Astrocyte of the spinal cord (primary cell): Measurements from ENCODE around the gene KLK14.

Source experiments
- DNase-seq: peaks from one replicate; pipeline ENCODE4 v3.0.0; 2011; ENCODE audit warnings: low read depth, low spot score
- H3K4me3 ChIP-seq: 2 replicates; pipeline ENCODE4 v1.5.1; 2011; ENCODE audit warnings: low read depth, mild to moderate bottlenecking, low read length, moderate library complexity
- in situ Hi-C: cut with HindIII; loops from 2 replicates; pipeline ENCODE4 v1.10.0; 2017; ENCODE audit warnings: low sequenced_read_pairs
- TF ChIP-seq, protein P1 (sequence below): IDR thresholded peaks from 2 replicates; pipeline ENCODE4 v1.5.1; 2012; ENCODE audit warnings: low read depth, mild to moderate bottlenecking, low read length, inconsistent platforms

The KLK14 gene

DNA sequence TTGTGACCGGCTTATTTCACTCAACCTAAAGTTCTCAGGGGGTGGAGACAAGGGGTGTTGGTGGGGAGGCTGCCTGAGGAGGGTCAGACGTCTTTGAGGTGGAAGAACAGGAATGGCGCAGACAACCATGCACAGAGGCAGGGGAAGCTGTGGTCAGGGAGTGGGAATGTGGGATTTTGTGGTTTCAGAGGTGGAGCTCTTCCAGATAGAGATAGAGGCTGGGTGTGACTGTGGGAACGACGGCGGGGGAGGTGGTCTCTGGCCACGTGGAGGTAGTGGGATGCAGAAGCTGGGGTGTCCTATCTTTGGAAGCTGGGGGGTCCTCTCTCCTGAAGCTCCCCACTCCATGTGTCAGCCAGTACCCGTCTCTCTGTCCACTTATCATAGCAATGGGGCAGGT is 7.8 kb upstream of the KLK14 start:
- no peak overlapping the region for H3K4me3 ChIP-seq
- DNase-seq: no peak
- TF ChIP-seq, protein P1, sequence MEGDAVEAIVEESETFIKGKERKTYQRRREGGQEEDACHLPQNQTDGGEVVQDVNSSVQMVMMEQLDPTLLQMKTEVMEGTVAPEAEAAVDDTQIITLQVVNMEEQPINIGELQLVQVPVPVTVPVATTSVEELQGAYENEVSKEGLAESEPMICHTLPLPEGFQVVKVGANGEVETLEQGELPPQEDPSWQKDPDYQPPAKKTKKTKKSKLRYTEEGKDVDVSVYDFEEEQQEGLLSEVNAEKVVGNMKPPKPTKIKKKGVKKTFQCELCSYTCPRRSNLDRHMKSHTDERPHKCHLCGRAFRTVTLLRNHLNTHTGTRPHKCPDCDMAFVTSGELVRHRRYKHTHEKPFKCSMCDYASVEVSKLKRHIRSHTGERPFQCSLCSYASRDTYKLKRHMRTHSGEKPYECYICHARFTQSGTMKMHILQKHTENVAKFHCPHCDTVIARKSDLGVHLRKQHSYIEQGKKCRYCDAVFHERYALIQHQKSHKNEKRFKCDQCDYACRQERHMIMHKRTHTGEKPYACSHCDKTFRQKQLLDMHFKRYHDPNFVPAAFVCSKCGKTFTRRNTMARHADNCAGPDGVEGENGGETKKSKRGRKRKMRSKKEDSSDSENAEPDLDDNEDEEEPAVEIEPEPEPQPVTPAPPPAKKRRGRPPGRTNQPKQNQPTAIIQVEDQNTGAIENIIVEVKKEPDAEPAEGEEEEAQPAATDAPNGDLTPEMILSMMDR: no peak
- in situ Hi-C loops: no loop called here

DNA sequence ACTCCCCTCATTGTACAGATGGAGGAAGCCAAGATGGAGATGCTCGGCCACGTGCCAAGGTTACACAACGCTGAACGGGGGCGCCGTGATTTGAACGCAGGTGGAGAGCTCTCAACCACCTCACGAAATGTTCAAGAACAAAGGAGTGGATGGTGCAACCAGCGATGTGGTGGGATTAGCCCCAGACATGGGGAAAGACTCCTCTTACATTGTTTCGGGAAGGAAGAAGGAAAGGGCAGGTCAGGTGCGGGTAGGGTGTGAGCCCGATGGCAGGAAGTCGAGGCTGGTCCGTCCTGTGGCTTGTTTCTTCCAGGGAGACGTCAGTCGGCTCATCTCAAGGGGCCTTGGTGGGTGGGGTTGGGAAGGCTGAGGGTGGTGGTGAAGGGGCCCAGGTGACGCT is 7.1 kb upstream of the KLK14 start:
- in situ Hi-C loops: no loop called here
- H3K4me3 ChIP-seq: no peak overlapping the region
- DNase-seq: no peak
- TF ChIP-seq, protein P1: no peak

DNA sequence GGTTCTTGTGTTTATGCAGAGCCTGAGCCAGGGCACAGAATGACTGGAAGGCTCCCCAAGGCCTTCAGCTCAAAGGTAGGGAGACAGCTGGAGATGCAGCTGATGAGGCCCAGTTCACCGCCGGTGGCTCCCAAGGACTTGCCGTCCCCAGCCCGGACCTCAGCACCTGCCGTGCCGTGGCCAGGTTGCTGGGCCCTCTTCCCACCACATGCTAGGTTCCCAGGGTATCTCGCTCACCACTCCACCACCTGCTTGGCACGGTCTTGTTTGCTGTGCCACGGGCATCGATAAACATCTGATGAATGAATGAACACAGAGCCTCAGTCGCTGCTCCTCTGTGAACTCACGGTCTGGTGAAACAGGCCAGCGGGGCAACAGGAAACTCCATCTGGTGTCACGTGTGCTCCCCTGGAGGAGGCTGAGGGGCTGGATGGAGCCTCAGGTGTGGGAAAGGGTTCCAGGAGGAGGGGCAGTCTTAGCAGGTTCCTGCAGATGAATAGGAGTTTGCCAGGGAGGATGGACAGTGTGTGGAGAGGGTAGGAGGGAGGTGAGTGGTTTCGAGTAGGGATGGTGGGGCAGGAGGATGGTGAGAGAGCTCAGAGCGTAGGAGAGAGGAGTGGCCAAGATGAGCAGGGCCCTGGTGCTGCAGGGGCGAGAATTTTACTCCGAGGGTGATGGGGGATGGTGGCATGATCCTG is 3.6 kb upstream of the KLK14 start:
- no peak for DNase-seq
- H3K4me3 ChIP-seq: no peak overlapping the region
- in situ Hi-C loops: no loop called here
- TF ChIP-seq, protein P1: no peak

DNA sequence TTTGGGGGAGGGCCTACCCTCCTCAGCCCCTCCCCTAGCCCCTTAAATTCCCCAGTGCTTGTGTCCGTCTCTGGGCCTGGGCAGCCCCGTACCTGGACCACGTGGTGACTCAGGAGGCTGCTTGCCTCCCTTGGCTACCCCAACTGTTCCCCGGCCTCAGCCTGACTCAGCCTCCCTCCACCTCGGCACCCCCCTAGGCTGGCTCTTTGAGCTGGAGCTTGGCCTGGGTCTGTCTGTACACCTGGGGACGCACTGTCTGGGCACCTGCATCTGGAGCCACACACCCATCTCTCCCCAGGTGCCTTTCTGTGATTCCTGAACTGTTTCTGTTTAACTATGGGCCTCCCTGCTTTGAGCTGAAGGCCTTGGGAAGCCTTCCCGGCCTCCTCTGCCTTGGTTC is 1.8 kb upstream of the KLK14 start:
- no peak overlapping the region for H3K4me3 ChIP-seq
- in situ Hi-C loops: no loop called here
- TF ChIP-seq, protein P1: no peak
- DNase-seq: no peak

DNA sequence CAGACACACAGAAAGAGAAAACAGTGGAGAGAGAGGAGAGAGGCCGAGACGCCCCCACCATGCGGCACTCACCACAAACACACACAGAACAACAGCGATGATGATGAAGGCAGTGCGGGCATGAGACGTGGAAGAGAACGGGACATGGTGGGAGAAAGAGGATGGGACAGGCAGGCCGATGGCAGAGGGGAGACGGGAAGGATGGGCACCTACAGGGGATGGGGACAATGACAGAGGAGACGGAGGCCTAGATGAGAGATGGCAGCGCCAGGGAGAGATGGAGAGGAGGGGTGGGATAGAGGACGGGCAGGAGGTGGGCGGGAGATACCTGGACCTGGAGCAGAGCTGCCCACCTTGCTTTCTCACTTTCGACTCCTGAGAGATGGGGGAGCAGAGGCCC is 1.1 kb upstream of the KLK14 start:
- TF ChIP-seq, protein P1: no peak
- H3K4me3 ChIP-seq: no peak overlapping the region
- DNase-seq: no peak
- in situ Hi-C loops: no loop called here

DNA sequence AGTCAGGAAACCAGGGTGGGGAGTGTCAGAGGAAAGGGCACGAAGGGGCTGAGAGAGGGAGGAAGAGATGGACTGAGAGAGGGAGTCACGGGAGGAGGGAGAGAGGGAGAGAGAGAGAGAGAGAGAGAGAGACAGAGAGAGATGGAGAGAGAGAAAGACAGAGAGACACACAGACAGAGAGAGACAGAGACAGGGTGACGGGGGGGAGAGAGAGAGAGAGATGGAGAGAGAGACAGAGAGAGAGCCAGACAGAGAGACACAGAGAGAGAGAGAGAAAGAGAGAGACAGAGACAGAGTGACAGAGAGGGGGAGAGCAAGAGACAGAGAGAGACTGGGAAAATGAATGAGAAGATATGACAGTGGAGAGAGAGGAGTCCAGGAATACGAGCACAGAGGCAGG is 494 bp upstream of the KLK14 start:
- in situ Hi-C loops: no loop called here
- TF ChIP-seq, protein P1: no peak
- no peak overlapping the region for H3K4me3 ChIP-seq
- DNase-seq: no peak
